ENCODE results near the gene SPAG17.

SPAG17 gene

DNA sequence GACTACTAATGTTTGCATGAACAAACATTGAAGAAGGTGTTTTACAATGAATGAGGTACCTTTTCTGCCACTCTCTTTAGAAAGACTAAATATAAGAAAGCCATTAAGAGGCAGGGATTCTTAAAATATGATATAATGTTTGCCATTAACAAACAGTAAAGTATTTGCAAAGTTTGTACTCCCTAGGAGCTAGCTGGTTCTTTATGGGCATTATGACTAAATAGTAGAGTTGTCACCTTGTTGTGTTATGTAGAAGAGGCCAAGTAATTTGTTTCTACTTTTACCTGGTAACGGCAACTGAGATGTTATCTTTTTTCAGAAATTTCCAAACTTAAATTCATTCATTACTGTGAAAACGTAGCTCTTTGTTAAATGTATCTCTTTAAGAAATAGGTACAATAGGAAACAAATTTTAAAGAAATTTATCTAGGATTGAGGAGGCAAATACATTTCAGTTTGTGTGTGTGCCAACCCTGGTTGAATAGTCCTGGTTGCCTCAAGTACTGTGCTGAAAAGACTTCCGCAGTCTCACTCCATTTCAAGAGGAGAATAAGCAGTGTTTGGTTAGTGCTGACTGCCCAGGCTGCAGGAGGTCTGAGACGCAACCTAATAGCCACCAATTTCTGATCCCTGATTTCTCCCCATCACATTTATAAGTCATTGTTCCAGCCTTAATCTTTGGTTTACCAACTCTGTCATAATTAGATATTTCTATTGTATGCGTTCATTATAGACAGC lies 203.4 kb downstream of the SPAG17 start:
- ATAC-seq (ENCODE audit: insufficient read depth, low read depth) = no peak
- no peaks in the 10 kb centered on the region for H3K9me3 ChIP-seq (ENCODE audit: insufficient read depth, low read length, severe bottlenecking)
- H3K4me1 ChIP-seq (ENCODE audit: insufficient read depth, low read length) = no peaks in the 10 kb centered on the region
- no peak overlapping the region for H3K4me2 ChIP-seq (ENCODE audit: insufficient read depth, low read length)
- TF ChIP-seq, protein P1, sequence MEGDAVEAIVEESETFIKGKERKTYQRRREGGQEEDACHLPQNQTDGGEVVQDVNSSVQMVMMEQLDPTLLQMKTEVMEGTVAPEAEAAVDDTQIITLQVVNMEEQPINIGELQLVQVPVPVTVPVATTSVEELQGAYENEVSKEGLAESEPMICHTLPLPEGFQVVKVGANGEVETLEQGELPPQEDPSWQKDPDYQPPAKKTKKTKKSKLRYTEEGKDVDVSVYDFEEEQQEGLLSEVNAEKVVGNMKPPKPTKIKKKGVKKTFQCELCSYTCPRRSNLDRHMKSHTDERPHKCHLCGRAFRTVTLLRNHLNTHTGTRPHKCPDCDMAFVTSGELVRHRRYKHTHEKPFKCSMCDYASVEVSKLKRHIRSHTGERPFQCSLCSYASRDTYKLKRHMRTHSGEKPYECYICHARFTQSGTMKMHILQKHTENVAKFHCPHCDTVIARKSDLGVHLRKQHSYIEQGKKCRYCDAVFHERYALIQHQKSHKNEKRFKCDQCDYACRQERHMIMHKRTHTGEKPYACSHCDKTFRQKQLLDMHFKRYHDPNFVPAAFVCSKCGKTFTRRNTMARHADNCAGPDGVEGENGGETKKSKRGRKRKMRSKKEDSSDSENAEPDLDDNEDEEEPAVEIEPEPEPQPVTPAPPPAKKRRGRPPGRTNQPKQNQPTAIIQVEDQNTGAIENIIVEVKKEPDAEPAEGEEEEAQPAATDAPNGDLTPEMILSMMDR (IDR thresholded peaks at IDR 0.05; ENCODE audit: borderline replicate concordance, extremely low read depth, low read length, poor library complexity, severe bottlenecking) = no peak
- no peak for TF ChIP-seq EZH2 (IDR thresholded peaks at IDR 0.05; ENCODE audit: borderline replicate concordance, low read depth, low read length, severe bottlenecking)
- H3K9ac ChIP-seq (ENCODE audit: low read depth, low read length) = no peak overlapping the region
- H3K79me2 ChIP-seq (ENCODE audit: insufficient read depth, low read length) = no peaks in the 10 kb centered on the region
- no peak overlapping the region for H3K27ac ChIP-seq (ENCODE audit: low read length)
- no peaks in the 10 kb centered on the region for H4K20me1 ChIP-seq (ENCODE audit: insufficient read depth, low read length)
- DNase-seq = no peak
- no peaks in the 10 kb centered on the region for H3K36me3 ChIP-seq (ENCODE audit: insufficient read depth, low read length)
- no peak overlapping the region for H2AFZ ChIP-seq (ENCODE audit: low read depth, low read length)
- peaks cover 18% of the 10 kb centered on the region for H3K27me3 ChIP-seq (ENCODE audit: insufficient read depth, low read length, poor library complexity)
- no peak overlapping the region for H3K4me3 ChIP-seq (ENCODE audit: low read depth in 1 of 2, low read length in 2 of 2)

DNA sequence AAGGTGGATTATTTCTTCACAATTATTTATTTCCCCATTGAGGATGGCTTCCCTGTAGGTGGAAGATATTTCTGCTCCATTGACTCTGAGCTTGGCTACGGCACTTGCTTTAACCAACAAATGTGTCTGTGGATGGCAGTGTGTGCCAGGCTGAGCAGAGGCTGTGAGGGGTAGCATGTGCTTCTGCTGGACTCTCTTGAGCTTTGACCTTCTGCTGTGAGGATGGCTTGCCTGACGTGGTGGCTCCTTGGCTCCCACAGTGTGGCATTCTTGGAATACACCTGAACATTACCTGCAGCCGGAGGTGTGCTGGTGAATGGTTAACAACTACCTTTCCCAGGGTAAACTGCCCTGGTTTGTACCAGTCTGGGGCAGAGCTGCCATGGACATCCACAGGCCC lies 208.6 kb downstream of the SPAG17 start:
- H3K4me1 ChIP-seq (ENCODE audit: insufficient read depth, low read length) = no peaks in the 10 kb centered on the region
- ATAC-seq (ENCODE audit: insufficient read depth, low read depth) = no peak
- no peak overlapping the region for H3K27ac ChIP-seq (ENCODE audit: low read length)
- no peaks in the 10 kb centered on the region; the same call in 1 of the 2 replicates for H4K20me1 ChIP-seq (ENCODE audit: insufficient read depth, low read length)
- no peak overlapping the region for H3K4me3 ChIP-seq (ENCODE audit: low read depth in 1 of 2, low read length in 2 of 2)
- H3K9ac ChIP-seq (ENCODE audit: low read depth, low read length) = no peak overlapping the region
- peaks cover 17% of the 10 kb centered on the region for H3K27me3 ChIP-seq (ENCODE audit: insufficient read depth, low read length, poor library complexity)
- H2AFZ ChIP-seq (ENCODE audit: low read depth, low read length) = no peak overlapping the region
- TF ChIP-seq, protein P1 (IDR thresholded peaks at IDR 0.05; ENCODE audit: borderline replicate concordance, extremely low read depth, low read length, poor library complexity, severe bottlenecking) = no peak
- TF ChIP-seq EZH2 (IDR thresholded peaks at IDR 0.05; ENCODE audit: borderline replicate concordance, low read depth, low read length, severe bottlenecking) = no peak
- no peaks in the 10 kb centered on the region for H3K36me3 ChIP-seq (ENCODE audit: insufficient read depth, low read length)
- H3K79me2 ChIP-seq (ENCODE audit: insufficient read depth, low read length) = no peaks in the 10 kb centered on the region
- H3K9me3 ChIP-seq (ENCODE audit: insufficient read depth, low read length, severe bottlenecking) = no peaks in the 10 kb centered on the region
- no peak for DNase-seq
- H3K4me2 ChIP-seq (ENCODE audit: insufficient read depth, low read length) = no peak overlapping the region

DNA sequence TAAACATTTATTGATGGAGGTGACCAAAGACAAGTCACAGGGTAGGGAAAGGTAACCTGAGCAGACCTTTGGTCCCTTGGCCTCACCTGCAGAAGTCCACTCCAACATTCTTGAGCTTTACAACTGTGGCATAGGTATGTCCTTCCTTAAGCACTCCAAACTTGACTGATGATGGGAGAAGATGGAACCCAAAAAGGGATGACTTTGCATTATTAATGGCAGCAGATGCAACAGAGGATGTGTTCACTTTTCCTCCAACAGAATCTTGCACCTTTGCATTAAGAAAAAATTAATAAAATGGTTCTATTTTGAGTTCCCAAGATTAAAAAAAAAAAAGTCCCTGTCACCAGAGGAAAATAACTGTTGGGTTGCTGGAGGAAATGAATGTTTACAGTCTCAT lies 213.3 kb downstream of the SPAG17 start:
- Histone ChIP-seq H3K4me3 (ENCODE audit: low read depth in 1 of 2, low read length in 2 of 2) (no peak overlapping the region), H3K9me3 (ENCODE audit: insufficient read depth, low read length, severe bottlenecking) (no peaks in the 10 kb centered on the region), H2AFZ (ENCODE audit: low read depth, low read length) (no peak overlapping the region), H3K4me1 (ENCODE audit: insufficient read depth, low read length) (no peaks in the 10 kb centered on the region), H3K4me2 (ENCODE audit: insufficient read depth, low read length) (no peak overlapping the region), H4K20me1 (ENCODE audit: insufficient read depth, low read length) (no peaks in the 10 kb centered on the region; the same call in 1 of the 2 replicates), H3K9ac (ENCODE audit: low read depth, low read length) (no peak overlapping the region), H3K79me2 (ENCODE audit: insufficient read depth, low read length) (no peaks in the 10 kb centered on the region), H3K36me3 (ENCODE audit: insufficient read depth, low read length) (no peaks in the 10 kb centered on the region), H3K27me3 (ENCODE audit: insufficient read depth, low read length, poor library complexity) (peaks cover 13% of the 10 kb centered on the region), H3K27ac (ENCODE audit: low read length) (no peak overlapping the region)
- no peak for TF ChIP-seq EZH2 (IDR thresholded peaks at IDR 0.05; ENCODE audit: borderline replicate concordance, low read depth, low read length, severe bottlenecking)
- TF ChIP-seq, protein P1 (IDR thresholded peaks at IDR 0.05; ENCODE audit: borderline replicate concordance, extremely low read depth, low read length, poor library complexity, severe bottlenecking) = no peak
- ATAC-seq (ENCODE audit: insufficient read depth, low read depth) = no peak
- DNase-seq = no peak
